KMS-11 (cell line): ENCODE data around the gene LASP1NB.

Experiments used
- H2AFZ ChIP-seq: fragments of 200-600 bp; sonication (generic); 2 replicates; pipeline ENCODE4 v1.6.1; 2016; ENCODE audit warnings: antibody characterized with exemption, mixed run types, low read depth
- H3K27ac ChIP-seq: fragments of 200-600 bp; sonication (generic); 2 replicates; pipeline ENCODE4 v1.6.1; 2016; ENCODE audit warnings: mild to moderate bottlenecking, mixed run types
- H3K27me3 ChIP-seq: fragments of 200-600 bp; sonication (generic); 2 replicates; pipeline ENCODE4 v1.6.1; 2017; ENCODE audit warnings: mild to moderate bottlenecking, low read depth, mixed run types, moderate library complexity; ENCODE audit not compliant: insufficient read depth
- H3K36me3 ChIP-seq: fragments of 200-600 bp; sonication (generic); 2 replicates; pipeline ENCODE4 v1.6.1; 2017; ENCODE audit warnings: mild to moderate bottlenecking, mixed run types; ENCODE audit not compliant: insufficient read depth
- H3K4me1 ChIP-seq: fragments of 200-600 bp; sonication (generic); 2 replicates; pipeline ENCODE4 v1.6.1; 2016; ENCODE audit warnings: mild to moderate bottlenecking, low read depth, mixed run types; ENCODE audit not compliant: poor library complexity, severe bottlenecking
- H3K4me2 ChIP-seq: fragments of 200-600 bp; sonication (generic); 2 replicates; pipeline ENCODE4 v1.7.0; 2016; ENCODE audit warnings: mild to moderate bottlenecking, mixed run types
- H3K4me3 ChIP-seq: fragments of 200-600 bp; sonication (generic); IDR thresholded peaks from 2 replicates; pipeline ENCODE4 v1.6.1; 2017; ENCODE audit warnings: low read depth, low read length, mixed read lengths; ENCODE audit not compliant: insufficient read depth
- H3K79me2 ChIP-seq: fragments of 200-600 bp; sonication (generic); 2 replicates; pipeline ENCODE4 v1.6.1; 2016; ENCODE audit warnings: low read depth, mixed run types; ENCODE audit not compliant: insufficient read depth
- H3K9ac ChIP-seq: fragments of 200-600 bp; sonication (generic); 2 replicates; pipeline ENCODE4 v1.6.1; 2016; ENCODE audit warnings: mild to moderate bottlenecking, mixed run types
- H4K20me1 ChIP-seq: fragments of 200-600 bp; sonication (generic); 2 replicates; pipeline ENCODE4 v1.6.1; 2016; ENCODE audit warnings: mild to moderate bottlenecking, mixed run types; ENCODE audit not compliant: insufficient read depth
- TF ChIP-seq, protein P1 (sequence below): fragments of 200-600 bp; sonication (generic); conservative IDR thresholded peaks from 2 replicates; pipeline ENCODE4 v1.6.1; 2017; ENCODE audit warnings: low read depth, mild to moderate bottlenecking, antibody characterized with exemption, low read length, moderate library complexity, mixed read lengths

LASP1NB gene

DNA sequence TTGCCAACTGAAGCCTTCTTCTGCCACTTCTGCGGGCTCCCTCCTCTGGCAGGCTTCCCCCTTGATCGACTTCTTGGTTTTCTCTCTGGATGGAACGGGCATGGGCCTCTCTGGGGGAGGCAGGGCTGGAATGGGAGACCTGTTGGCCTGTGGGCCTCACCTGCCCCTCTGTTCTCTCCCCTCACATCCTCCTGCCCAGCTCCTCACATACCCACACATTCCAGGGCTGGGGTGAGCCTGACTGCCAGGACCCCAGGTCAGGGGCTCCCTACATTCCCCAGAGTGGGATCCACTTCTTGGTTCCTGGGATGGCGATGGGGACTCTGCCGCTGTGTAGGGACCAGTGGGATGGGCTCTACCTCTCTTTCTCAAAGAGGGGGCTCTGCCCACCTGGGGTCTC is 6.5 kb upstream of the LASP1NB start:
- Histone ChIP-seq H3K79me2 (no peaks in the 10 kb centered on the region), H3K9ac (no peak overlapping the region), H4K20me1 (no peaks in the 10 kb centered on the region), H3K4me1 (no peaks in the 10 kb centered on the region), H3K4me3 (no peak overlapping the region), H3K27me3 (no peaks in the 10 kb centered on the region), H3K27ac (no peak overlapping the region), H3K4me2 (no peak overlapping the region), H3K36me3 (no peaks in the 10 kb centered on the region), H2AFZ (no peak overlapping the region)
- TF ChIP-seq, protein P1, sequence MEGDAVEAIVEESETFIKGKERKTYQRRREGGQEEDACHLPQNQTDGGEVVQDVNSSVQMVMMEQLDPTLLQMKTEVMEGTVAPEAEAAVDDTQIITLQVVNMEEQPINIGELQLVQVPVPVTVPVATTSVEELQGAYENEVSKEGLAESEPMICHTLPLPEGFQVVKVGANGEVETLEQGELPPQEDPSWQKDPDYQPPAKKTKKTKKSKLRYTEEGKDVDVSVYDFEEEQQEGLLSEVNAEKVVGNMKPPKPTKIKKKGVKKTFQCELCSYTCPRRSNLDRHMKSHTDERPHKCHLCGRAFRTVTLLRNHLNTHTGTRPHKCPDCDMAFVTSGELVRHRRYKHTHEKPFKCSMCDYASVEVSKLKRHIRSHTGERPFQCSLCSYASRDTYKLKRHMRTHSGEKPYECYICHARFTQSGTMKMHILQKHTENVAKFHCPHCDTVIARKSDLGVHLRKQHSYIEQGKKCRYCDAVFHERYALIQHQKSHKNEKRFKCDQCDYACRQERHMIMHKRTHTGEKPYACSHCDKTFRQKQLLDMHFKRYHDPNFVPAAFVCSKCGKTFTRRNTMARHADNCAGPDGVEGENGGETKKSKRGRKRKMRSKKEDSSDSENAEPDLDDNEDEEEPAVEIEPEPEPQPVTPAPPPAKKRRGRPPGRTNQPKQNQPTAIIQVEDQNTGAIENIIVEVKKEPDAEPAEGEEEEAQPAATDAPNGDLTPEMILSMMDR = no peak

DNA sequence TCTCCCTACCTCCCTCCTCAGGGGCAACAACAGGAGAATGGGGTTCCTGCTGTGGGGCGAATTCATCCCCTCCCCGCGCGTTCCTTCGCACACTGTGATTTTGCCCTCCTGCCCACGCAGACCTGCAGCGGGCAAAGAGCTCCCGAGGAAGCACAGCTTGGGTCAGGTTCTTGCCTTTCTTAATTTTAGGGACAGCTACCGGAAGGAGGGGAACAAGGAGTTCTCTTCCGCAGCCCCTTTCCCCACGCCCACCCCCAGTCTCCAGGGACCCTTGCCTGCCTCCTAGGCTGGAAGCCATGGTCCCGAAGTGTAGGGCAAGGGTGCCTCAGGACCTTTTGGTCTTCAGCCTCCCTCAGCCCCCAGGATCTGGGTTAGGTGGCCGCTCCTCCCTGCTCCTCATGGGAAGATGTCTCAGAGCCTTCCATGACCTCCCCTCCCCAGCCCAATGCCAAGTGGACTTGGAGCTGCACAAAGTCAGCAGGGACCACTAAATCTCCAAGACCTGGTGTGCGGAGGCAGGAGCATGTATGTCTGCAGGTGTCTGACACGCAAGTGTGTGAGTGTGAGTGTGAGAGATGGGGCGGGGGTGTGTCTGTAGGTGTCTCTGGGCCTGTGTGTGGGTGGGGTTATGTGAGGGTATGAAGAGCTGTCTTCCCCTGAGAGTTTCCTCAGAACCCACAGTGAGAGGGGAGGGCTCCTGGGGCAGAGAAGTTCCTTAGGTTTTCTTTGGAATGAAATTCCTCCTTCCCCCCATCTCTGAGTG is 5.9 kb upstream of the LASP1NB start:
- Histone ChIP-seq H3K9ac (no peak overlapping the region), H3K79me2 (no peaks in the 10 kb centered on the region), H3K27me3 (no peaks in the 10 kb centered on the region), H3K27ac (no peak overlapping the region), H3K4me3 (no peak overlapping the region), H3K4me1 (no peaks in the 10 kb centered on the region), H4K20me1 (no peaks in the 10 kb centered on the region), H2AFZ (no peak overlapping the region), H3K36me3 (no peaks in the 10 kb centered on the region), H3K4me2 (no peak overlapping the region)
- TF ChIP-seq, protein P1 = no peak

DNA sequence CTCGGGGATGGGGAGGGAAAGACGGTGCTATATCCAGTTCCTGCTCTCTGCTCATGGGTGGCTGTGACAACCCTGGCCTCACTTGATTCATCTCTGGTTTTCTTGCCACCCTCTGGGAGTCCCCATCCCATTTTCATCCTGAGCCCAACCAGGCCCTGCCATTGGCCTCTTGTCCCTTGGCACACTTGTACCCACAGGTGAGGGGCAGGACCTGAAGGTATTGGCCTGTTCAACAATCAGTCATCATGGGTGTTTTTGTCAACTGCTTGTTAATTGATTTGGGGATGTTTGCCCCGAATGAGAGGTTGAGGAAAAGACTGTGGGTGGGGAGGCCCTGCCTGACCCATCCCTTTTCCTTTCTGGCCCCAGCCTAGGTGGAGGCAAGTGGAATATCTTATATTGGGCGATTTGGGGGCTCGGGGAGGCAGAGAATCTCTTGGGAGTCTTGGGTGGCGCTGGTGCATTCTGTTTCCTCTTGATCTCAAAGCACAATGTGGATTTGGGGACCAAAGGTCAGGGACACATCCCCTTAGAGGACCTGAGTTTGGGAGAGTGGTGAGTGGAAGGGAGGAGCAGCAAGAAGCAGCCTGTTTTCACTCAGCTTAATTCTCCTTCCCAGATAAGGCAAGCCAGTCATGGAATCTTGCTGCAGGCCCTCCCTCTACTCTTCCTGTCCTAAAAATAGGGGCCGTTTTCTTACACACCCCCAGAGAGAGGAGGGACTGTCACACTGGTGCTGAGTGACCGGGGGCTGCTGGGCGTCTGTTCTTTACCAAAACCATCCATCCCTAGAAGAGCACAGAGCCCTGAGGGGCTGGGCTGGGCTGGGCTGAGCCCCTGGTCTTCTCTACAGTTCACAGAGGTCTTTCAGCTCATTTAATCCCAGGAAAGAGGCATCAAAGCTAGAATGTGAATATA is 4.8 kb upstream of the LASP1NB start:
- Histone ChIP-seq H3K27me3 (no peaks in the 10 kb centered on the region), H3K27ac (no peak overlapping the region), H3K36me3 (no peaks in the 10 kb centered on the region), H3K4me2 (no peak overlapping the region), H4K20me1 (no peaks in the 10 kb centered on the region), H3K4me3 (no peak overlapping the region), H3K79me2 (no peaks in the 10 kb centered on the region), H2AFZ (no peak overlapping the region), H3K4me1 (peaks cover 1% of the 10 kb centered on the region), H3K9ac (no peak overlapping the region)
- TF ChIP-seq, protein P1 = no peak

DNA sequence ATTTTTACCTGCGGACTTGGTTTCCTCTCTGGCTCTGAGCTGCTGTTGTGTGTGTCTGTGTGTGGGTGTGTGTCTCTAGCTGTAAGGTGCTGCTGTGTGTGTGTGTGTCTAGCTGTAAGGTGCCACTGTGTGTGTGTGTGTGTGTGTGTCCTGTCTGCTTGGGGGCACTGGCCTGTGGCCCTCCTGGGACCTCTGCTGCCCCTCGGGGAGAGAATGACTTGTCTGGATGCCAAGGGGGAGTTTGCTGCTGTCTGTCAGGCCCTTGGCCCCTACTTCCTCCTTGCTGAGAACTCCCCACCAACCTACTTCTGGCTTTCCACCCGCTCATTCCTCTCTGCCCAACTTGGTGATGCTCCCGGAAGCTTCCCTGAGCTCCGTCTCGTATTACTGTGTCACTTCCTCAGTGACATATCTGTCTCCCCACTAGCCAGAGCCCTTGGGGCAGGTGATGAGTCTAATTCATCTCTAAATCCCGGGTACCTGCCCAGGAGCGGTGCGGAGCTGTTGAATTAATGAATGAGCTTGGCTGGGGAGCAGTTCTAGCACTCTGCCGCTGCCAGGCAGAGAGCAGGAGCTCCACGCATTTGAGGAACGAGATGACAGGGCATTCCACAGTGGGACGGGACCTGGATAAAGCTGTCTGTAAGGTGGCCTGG is 3.5 kb upstream of the LASP1NB start:
- H3K27ac ChIP-seq = no peak overlapping the region
- H4K20me1 ChIP-seq = no peaks in the 10 kb centered on the region

More for the DNA sequence above, 3.5 kb upstream of the LASP1NB start:
- Histone ChIP-seq H3K4me1 (peaks cover 14% of the 10 kb centered on the region), H3K36me3 (no peaks in the 10 kb centered on the region), H3K9ac (no peak overlapping the region), H3K4me3 (no peak overlapping the region), H3K4me2 (no peak overlapping the region), H3K27me3 (no peaks in the 10 kb centered on the region), H3K79me2 (no peaks in the 10 kb centered on the region), H2AFZ (no peak overlapping the region)
- TF ChIP-seq, protein P1 = no peak
